ENCODE results near the gene PSMD13. TPM values are rescaled to one million over a fixed set of nuclear protein-coding genes. Genes with fewer than 3 reads are reported as not detected.

The PSMD13 gene
- total RNA-seq, 1 donor from 2014 or later = 146 TPM

DNA sequence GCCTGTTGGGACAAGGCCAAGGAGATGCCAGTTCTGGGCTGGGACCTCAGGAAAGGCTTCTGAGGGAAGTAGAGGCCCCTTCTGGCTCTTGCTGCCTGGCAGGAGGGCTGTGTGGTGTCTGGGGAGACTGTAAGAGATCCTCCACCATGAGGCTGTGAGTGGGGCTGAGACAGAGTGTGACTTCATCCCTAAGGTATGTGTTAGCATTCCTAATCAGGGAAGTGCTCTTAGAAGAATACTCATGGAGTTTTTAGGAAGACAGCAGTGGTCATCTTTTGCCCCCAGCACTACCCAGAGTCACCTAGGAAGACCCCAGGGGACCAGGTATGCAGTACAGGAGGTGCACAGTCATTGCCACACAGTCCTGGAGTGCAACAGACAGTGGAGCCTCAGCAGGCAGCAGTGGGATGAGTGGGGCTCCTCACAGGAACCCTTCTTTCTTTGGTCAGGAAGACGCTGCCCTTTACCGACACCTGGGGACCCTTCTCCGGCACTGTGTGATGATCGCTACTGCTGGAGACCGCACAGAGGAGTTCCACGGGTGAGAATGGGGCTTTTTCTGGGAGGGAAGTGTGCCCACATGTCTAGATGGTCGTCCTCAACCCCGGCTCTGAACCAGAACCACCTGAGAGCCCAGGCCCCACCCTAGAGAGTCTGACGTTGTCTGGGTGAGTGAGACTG is 26.5 kb upstream of the PSMD13 start:
- Mint-ChIP-seq H3K27me3 (ENCODE audit: low read depth) (peaks cover 4% of the 10 kb centered on the region), H3K36me3 (ENCODE audit: low read depth) (peaks cover 10% of the 10 kb centered on the region), H3K9me3 (no peaks in the 10 kb centered on the region), H3K4me3 (peak overlapping the region; percentile 100), H3K27ac (ENCODE audit: unreplicated experiment) (peak overlapping the region; percentile 6), H3K4me1 (peaks cover 32% of the 10 kb centered on the region)
- TF ChIP-seq, protein P1, sequence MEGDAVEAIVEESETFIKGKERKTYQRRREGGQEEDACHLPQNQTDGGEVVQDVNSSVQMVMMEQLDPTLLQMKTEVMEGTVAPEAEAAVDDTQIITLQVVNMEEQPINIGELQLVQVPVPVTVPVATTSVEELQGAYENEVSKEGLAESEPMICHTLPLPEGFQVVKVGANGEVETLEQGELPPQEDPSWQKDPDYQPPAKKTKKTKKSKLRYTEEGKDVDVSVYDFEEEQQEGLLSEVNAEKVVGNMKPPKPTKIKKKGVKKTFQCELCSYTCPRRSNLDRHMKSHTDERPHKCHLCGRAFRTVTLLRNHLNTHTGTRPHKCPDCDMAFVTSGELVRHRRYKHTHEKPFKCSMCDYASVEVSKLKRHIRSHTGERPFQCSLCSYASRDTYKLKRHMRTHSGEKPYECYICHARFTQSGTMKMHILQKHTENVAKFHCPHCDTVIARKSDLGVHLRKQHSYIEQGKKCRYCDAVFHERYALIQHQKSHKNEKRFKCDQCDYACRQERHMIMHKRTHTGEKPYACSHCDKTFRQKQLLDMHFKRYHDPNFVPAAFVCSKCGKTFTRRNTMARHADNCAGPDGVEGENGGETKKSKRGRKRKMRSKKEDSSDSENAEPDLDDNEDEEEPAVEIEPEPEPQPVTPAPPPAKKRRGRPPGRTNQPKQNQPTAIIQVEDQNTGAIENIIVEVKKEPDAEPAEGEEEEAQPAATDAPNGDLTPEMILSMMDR (conservative IDR thresholded peaks at IDR 0.05) = no peak
- no peak for DNase-seq (ENCODE audit: low read depth, low spot score)

DNA sequence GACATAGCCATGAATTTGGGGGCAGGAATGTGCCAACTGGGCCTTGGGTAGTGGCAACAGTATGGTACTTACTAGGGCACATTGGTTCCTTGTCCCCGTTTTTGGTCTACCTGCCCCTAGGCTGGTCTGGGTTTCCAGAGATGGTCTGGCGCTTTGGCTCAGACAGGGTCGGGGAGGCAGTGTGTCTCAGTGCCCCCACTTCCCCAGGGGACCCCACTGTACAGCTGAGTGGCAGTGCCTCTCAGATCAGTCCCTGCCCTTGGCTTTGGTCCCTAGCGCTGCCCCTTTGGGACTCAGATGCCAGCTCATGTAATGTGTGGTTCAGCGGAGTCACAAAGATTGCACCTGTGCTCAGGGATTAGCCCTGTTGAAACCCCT is 26.0 kb upstream of the PSMD13 start:
- Mint-ChIP-seq H3K4me3 (peak overlapping the region; percentile 86), H3K27me3 (ENCODE audit: low read depth) (peaks cover 4% of the 10 kb centered on the region), H3K27ac (ENCODE audit: unreplicated experiment) (no peak overlapping the region), H3K4me1 (peaks cover 32% of the 10 kb centered on the region), H3K9me3 (no peaks in the 10 kb centered on the region), H3K36me3 (ENCODE audit: low read depth) (peaks cover 10% of the 10 kb centered on the region)
- DNase-seq (ENCODE audit: low read depth, low spot score) = no peak
- TF ChIP-seq, protein P1 (conservative IDR thresholded peaks at IDR 0.05) = no peak

DNA sequence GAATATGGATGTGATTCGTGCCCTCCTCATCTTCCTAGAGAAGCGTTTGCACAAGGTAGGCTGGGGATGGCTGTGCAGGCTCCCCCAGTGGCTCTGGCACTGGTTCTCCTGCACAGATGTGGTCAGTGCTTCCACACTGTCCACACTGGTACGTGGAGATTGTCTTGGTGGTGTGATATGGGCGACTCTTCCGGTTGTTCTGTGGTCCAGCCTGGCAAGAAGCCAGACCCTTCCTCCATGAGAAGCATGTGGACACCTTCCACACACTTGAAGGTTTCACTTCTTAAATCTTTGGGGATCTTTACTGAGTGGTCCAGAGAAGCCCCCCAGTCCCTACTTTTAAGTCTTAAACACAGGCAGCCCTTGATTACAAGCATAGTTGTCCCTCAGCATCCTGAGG is 25.5 kb upstream of the PSMD13 start:
- DNase-seq (ENCODE audit: low read depth, low spot score) = no peak
- Mint-ChIP-seq H3K27ac (ENCODE audit: unreplicated experiment) (no peak overlapping the region), H3K4me3 (peak overlapping the region; percentile 86), H3K36me3 (ENCODE audit: low read depth) (peaks cover 10% of the 10 kb centered on the region), H3K27me3 (ENCODE audit: low read depth) (peaks cover 4% of the 10 kb centered on the region), H3K9me3 (no peaks in the 10 kb centered on the region), H3K4me1 (peaks cover 29% of the 10 kb centered on the region)
- TF ChIP-seq, protein P1 (conservative IDR thresholded peaks at IDR 0.05) = no peak

DNA sequence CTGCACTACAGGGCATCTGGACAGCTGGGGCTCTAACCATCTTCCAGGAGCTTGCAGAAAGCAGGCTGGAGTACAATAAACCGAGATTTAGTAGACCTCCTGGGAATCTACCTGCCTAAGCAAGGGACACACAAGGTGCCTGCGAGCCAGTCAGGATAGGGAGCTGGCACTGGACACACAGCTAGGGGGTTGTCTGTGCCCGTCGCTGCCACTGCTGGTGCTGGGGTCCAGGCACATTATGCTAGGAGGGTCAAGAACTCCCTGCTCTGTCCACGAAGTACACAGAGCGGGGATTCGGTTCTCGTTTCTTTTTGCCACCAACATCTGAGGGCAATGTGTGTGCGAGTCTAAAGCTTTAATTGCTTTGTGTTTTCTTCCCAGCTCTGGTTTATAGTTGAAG is 25.0 kb upstream of the PSMD13 start:
- peaks cover 10% of the 10 kb centered on the region for H3K36me3 Mint-ChIP-seq (ENCODE audit: low read depth)
- TF ChIP-seq, protein P1 (conservative IDR thresholded peaks at IDR 0.05) = no peak
- peak overlapping the region; percentile 86 for H3K4me3 Mint-ChIP-seq
- peaks cover 24% of the 10 kb centered on the region for H3K4me1 Mint-ChIP-seq
- no peaks in the 10 kb centered on the region for H3K9me3 Mint-ChIP-seq
- DNase-seq (ENCODE audit: low read depth, low spot score) = no peak
- peaks cover 4% of the 10 kb centered on the region for H3K27me3 Mint-ChIP-seq (ENCODE audit: low read depth)
- H3K27ac Mint-ChIP-seq (ENCODE audit: unreplicated experiment) = no peak overlapping the region

DNA sequence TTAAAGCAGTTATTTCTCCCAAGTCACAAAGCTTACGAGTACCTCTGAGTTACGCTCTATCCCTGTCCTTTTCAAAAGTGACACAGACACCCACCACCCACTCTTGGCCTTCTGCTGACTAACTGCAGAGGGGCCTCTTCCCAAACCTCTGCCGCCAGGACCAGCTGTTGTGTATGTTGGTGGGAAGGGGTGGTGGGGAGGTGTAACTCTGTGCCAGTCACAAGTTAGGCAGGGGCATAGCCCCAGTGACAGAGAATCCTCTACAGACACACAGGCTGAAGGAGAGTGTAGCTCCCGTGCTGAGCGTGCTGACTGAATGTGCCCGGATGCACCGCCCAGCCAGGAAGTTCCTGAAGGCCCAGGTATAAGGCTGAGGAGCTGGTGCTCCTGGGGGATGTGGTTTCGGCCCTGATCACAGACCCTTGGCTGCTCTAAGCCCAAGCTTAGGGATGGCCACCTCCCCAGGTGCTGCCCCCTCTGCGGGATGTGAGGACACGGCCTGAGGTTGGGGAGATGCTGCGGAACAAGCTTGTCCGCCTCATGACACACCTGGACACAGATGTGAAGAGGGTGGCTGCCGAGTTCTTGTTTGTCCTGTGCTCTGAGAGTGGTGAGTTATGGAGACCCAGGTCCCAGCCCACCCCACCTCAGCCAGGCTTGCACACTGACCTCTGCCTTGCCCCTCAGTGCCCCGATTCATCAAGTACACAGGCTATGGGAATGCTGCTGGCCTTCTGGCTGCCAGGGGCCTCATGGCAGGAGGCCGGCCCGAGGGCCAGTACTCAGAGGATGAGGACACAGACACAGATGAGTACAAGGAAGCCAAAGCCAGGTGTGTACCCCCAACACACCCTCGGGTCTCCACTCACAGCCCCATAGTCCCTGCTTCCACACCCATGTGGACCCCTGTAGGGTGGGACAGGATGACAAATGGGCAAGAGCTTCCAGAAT is 24.4 kb upstream of the PSMD13 start:
- TF ChIP-seq, protein P1 (conservative IDR thresholded peaks at IDR 0.05) = no peak
- no peak for DNase-seq (ENCODE audit: low read depth, low spot score)
- Mint-ChIP-seq H3K4me3 (peak overlapping the region; percentile 81), H3K27ac (ENCODE audit: unreplicated experiment) (no peak overlapping the region), H3K9me3 (no peaks in the 10 kb centered on the region), H3K36me3 (ENCODE audit: low read depth) (peaks cover 9% of the 10 kb centered on the region), H3K27me3 (ENCODE audit: low read depth) (peaks cover 2% of the 10 kb centered on the region), H3K4me1 (peaks cover 21% of the 10 kb centered on the region)
